NCI-H69 (cell line): ENCODE measurements around the gene MYO15A.

ENCODE experiments used
- DNase-seq: peaks from one replicate; lab custom pipeline; 2025; lab: John Stamatoyannopoulos, UW

The MYO15A gene

DNA sequence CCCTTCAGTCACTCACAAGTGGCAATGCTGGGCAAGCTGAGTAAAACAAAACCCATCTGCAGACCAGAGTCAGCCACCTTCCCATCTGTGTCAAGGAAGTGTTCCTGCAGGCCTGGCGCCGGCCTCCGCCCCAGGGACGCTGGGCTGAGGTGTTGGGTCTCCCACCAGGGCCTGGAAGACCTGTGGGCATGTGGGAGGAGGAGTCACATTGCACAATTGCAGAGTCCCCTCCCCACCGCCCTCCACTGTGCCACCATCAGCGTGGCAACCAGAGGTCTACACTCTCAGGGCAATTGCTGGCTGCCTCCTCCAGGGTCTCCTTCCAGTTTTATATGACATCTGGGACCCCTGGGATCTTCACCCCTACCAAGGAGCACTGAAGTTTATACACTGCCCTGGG lies 3.0 kb upstream of the MYO15A start:
- DNase-seq, result no peak

DNA sequence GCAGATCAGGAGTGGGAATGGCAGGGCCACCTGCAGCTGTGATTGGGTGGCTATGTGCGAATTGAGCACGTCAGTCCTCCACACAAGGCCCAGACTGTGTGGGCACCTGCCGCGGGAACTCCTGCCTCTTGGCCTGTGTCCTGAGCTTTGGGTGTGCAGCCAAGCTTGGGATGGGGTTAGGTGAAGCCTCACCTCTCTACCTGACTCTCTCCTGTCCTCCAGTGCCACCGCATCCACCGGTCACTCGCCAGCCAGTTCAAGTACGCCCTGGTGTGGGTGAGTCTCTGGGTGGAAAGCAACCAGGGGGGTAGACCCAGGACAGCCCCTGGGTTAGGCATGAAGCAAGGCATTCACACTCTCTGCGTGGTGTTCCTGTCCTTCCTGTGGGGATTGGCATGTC lies 2.3 kb upstream of the MYO15A start:
- no peak for DNase-seq

DNA sequence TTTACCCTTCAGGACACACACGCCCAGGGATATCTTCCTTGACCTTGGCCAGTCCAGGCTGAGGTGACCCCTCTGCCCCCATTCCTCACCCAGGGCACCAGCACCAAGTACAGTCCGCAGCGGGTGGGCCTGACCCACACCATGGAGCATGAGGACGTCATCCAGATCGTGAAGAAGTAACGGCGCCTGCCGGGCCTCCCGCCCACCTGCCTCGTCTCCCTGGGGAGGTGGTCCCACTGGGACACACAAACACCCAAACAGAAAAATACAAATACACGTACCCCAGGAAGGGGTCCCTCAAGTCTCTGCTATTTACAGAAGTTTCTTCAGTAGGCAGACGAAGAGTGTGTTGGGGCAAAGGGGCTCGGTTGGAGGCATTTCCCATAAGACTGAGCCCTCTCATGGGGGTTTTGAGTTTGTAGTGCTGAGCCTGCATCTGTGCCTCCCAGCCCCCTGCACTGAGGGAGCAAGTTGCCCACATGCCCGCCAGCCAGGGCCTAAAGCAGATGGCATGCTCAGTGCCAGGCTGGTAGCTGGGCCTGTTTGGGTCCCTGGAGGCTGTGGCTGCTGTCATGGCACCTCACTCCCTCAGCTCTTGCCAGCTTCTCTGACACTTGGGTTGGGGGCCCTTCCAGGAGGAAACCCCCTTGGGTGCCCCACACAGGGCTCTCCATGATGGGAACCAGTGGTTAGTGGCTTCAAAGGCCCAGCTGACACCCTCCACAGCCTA lies 1.3 kb upstream of the MYO15A start:
- no peak for DNase-seq

DNA sequence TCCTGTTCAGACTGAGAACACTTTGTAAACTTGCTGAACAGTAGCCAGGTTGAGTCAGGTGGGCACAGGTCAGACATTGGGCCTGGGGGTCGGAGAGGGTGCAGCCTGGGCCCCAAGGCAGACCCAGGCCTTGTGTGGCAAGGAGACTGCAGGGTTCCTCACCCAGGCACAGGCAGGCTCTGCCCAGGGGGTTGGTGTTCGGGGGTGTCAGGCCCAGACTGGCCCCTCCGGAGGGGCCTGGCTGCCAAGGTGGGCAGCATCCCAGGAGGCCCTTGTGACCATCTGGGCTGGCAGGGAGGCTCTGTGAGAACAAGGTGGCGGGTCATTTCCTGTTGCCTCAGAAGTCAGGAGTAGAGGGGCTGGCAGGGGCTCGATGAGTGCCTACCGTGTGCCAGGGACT lies 585 bp upstream of the MYO15A start:
- DNase-seq, result no peak

DNA sequence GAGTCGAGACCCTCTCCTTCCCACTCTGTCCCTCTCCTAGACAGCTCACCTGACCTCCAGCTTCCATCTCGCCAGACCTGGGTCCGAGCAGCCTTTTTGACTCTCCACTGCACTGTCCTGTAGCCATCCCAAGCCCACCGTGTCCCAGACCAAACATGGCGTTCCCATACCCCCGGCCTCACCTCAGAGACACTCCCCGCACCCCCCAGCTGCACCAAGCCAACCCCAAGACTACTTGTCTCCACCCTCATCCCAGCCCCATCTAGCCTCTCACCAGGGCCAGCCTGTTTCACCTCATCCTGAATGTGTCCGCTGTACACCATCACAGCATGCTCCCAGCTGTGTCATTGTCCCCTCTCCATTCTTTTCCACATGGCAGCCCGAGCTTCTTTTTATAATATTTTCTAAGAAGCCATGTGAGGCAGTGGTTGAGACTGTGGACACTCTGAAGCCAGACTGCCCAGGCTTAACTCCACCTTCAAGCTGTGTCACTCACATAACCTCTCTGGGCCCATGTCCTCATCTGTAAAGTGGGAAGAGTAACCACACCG lies 1.5 kb downstream of the MYO15A start:
- no peak for DNase-seq

DNA sequence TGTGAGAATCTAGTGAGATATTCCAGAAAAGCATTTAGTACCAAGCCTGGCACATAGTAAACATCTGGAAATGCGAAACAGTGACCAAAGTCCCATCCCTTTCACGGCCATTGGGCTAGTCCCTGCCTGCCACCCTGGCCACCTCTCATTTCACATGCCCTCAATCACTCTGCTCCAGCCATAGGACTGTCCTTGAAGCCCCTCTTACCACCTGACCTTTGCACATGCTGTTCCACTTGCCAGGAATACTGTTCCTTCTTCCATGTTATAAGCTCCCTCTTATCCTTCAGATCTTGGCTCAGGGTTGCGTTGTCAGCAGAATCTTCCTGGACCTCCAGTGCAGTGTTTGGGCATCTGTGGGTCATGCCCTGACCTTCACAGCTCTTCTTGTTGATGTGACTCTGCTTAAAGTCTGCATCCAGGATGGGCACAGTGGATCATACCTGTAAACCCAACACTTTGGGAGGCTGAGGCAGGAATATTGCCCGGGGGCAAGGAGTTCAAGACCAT lies 2.1 kb downstream of the MYO15A start:
- no peak for DNase-seq

DNA sequence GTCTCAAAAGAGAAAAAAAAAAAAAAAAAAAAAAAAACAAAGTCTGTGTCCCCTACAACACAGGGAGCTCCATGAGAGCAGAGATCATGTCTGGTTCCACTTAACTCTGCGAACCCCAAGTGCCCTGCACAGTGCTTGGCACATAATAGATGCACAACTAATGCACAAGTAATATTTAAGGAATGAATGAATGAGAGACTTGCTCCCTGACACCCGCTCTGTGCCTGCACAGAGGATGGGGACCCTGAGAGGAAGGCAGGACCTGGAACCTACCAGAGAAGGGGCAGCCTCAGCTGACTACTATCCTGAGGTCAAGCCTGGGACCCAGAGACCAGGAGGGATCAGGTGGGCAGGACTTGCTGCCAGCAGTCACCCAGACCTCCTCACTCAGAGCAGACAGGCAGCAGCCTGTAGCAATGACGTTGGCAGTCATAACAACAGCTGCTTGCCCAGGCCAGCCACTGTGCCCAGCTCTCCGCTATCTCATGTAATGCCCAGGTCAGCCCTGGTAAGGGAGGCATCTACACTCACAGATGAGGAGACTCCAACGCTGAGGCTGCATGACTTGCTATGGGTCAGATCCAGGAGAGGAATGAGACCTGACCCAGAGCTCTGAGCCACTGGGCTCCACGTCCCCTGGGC lies 2.9 kb downstream of the MYO15A start:
- DNase-seq, result no peak

DNA sequence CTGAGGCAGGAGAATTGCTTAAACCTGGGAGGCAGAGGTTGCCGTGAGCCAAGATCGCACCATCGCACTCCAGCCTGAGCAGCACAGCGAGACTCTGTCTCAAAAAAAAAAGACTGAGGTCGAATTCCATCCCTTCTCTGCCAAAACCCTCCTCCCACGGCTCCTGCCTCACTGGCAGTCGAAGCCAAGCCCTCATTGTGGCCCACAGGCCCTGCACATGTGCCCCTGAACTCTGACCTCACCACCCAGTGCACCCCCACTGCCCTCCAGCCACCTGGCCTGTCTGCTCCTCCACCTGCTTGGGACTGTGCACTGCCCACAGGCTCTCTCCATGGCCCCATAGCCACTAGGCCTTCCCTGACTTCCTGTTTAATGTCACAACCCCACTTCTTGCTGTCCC lies 7.0 kb downstream of the MYO15A start:
- DNase-seq, result no peak

DNA sequence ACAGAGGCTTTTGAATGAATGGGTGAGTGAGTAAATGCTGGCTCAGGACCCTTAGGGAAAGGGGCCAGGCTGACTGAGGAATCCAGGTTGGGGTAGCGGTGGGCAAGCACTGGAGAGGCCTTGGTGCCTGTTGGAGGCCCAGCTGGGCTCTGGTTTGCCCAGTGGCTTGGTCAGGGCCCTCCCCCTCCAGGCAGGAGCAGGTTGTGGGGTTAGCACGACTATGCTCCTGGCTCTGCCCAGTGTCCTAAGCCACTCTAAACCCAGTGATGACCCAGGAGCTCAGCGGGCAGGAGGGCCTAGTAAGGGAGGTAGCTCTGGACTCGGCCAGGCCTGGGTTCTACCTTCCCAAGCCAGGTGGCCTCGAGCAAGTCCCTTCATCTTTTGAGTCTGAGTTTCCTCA lies 7.5 kb downstream of the MYO15A start:
- DNase-seq, result no peak

DNA sequence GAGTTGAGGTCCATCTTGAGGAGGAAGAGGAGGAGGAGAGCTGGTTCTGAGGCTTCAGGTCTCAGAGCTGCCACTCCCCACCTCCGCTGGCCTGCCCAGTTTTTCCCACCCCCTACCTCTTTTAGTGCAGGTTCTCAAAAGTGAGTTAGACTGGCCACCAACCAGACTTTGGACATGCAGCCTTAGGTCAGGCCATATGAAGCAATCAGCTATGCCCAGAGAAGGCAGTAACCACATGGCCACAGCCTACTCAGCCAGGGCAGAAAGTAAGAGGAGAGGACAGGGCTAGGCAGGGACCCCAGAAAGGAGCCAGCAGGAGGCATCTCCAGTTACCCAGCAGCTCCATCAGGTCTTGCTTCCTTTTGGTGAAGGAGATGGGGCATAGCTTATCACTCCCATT lies 9.0 kb downstream of the MYO15A start:
- DNase-seq, result no peak

DNA sequence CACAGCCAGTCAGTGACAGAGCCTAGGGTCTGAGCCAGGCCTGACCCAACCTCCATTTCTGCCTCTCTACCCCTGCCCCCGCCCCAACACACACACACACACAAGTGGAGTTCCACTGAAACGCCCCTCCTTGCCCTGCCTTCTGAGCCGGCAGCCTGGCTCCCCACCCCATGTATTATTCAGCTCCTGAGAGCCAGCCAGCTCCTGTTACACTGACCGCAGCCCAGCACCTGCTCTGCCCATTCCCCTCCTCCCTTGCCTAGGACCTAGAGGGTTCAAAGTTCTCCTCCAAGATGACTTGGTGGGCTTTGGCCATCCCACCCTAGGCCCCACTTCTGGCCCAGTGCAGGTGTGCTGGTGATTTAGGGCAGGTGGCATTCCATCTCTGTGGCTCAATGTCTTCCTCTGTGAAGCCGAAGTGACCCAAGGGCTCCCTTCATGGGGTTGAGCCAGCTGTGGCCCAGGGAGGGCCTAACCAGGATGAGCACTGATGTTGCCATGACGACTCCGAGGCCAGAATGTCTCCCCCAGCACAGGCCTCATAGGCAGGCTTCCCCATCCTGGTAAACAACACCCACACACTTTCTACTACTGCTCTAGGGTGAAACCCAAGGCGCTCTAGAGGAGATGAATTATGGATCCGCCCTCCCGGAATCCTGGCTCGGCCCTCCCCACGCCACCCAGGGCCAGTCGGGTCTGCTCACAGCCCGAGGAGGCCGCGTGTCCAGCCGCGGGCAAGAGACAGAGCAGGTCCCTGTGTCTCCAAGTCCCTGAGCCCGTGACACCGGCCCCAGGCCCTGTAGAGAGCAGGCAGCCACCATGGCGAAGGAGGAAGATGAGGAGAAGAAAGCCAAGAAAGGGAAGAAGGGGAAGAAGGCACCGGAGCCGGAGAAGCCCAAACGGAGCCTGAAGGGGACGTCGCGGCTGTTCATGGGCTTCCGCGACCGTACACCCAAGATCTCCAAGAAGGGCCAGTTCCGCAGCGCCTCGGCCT lies 9.7 kb downstream of the MYO15A start:
- DNase-seq, result no peak

DNA sequence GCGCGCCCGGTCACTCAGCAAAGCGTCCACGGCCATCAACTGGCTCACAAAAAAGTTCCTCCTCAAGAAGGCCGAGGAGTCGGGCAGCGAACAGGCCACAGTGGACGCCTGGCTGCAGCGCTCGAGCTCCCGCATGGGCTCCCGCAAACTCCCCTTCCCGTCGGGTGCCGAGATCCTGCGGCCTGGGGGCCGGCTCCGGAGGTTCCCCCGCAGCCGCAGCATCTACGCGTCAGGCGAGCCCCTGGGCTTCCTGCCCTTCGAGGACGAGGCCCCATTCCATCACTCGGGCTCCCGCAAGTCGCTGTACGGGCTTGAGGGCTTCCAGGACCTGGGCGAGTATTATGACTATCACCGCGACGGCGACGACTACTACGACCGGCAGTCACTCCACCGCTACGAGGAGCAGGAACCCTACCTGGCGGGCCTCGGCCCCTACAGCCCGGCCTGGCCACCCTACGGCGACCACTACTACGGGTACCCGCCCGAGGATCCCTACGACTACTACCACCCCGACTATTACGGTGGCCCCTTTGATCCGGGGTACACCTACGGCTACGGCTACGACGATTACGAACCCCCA lies 10.7 kb downstream of the MYO15A start:
- DNase-seq, result no peak

DNA sequence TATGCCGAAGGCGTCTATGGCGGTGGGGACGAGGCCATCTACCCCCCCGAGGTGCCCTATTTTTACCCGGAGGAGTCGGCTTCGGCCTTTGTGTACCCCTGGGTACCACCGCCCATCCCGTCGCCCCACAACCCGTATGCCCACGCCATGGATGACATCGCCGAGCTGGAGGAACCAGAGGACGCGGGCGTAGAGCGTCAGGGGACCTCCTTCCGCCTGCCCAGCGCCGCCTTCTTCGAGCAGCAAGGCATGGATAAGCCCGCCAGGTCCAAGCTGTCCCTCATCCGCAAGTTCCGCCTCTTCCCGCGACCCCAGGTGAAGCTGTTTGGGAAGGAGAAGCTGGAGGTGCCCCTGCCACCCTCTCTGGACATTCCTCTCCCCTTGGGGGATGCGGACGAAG lies 11.4 kb downstream of the MYO15A start:
- DNase-seq, result no peak

DNA sequence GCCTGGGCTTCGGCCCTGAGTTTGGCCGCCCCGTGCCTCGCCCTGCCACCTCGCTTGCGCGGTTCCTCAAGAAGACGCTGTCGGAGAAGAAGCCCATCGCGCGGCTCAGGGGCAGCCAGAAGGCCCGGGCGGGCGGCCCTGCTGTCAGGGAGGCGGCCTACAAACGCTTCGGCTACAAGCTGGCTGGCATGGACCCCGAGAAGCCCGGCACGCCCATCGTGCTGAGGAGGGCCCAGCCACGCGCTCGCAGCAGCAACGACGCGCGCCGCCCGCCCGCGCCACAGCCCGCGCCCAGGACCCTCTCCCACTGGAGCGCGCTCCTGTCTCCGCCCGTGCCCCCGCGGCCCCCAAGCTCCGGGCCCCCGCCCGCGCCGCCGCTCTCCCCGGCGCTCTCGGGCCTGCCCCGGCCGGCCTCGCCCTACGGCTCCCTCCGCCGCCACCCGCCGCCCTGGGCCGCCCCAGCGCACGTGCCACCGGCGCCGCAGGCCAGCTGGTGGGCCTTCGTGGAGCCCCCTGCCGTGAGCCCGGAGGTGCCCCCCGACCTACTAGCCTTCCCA lies 12.0 kb downstream of the MYO15A start:
- DNase-seq, result no peak

DNA sequence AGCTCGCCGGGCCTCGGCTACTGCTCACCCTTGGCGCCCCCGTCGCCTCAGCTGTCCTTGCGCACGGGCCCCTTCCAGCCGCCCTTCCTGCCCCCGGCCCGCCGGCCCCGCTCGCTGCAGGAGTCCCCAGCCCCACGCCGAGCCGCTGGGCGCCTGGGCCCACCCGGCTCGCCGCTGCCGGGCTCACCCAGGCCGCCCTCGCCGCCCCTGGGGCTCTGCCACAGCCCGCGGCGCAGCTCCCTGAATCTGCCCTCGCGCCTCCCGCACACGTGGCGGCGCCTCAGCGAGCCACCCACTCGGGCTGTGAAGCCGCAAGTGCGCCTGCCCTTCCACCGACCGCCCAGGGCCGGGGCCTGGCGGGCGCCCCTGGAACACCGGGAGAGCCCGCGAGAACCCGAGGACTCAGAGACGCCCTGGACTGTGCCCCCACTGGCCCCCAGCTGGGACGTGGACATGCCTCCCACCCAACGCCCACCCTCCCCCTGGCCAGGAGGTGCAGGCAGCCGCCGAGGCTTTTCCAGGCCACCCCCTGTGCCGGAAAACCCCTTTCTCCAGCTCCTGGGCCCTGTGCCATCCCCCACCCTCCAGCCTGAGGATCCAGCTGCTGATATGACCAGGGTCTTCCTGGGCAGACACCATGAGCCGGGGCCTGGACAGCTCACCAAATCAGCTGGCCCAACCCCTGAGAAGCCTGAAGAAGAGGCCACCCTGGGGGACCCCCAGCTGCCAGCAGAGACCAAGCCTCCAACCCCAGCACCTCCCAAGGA lies 12.8 kb downstream of the MYO15A start:
- no peak for DNase-seq

DNA sequence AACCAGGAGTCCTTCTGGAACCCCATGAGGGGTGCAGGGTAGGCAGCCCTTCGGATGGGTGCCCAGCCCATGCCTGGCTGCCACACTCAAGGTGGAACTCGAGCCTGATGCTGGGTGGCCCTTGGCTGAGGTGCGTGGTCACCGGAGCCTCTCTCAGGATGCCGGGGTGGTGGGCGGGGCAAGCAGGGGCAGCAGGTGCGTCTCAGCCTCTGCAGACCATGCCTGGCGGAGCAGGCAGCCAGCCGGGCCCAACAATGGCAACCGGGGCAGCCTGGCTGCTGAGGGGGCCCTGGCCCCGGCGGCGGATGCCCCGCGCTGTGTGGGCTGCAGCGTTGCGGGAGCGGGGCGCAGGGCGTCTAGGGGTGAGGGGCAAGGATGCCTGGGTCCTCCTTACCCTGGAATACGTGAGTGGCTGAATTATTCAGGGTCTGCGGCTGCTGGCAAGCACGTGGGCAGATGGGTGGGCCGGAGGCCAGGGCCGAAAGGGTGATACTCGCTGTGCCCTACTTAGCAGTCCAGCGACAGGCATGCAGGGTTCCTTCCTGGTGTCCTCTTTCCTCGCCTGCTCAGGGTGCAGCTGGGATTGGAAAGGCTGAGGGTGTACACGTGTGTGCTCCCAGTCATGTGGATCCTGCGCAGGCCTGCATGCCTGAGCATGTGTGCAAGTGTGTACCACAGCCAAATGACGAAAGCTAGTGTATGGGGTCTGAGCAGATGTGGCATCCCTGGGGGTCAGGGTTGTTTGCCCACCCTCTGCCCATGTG lies 14.6 kb downstream of the MYO15A start:
- no peak for DNase-seq

DNA sequence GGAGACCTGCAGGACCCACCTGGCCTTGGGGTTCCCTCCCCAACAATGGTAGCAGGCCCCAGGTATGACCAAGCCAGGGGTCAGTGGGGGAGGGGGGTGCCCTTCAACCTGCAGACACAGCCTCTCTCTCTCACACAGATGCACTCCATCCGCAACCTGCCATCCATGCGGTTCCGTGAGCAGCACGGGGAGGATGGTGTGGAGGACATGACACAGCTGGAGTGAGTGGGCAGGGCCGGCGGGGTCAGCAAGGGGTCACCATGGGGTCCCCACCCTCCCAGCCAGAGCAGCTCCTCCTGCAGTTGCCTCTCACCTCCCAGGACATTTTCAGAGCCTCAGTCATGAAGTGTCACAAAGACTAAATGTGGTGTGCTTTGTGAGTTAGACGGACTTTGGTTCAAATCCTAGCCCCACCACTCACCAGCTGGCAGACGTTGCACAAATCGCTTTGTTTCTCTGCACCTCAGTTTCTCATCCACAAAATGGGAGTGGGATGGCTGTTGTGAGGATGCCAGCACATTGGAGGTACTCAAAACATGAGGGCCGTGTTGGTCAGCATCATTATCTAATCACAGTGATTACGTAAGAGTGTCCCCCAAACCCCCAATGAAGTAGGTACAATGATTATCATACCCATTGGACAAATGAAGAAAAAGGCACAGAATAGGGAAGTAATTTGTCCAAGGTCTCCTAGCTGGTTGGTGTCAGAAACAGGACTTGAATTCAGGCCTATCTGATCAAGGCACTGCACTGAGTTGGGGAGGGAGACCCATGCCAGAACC lies 16.0 kb downstream of the MYO15A start:
- DNase-seq, result no peak

DNA sequence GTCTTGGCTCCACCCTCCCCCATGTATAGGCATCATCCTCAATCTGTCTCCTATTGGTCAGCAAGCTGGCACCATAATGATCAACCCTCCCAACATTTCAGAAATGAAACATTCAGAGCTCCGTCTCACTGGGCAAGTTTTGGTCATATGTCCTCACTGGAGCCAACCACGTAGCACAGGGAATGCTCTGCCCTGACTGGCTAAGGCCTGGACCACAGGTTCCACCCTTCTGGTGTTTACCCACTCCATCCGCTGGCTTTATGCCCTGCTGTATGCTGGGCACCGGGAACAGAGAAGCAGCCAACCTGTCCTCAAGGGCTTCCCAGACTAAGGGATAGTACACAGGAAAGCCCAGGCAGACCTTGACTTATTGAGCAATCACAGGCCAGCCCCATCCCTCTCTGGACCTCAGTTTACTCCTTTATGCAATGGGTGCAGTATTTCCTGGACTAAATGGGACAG lies 20.5 kb downstream of the MYO15A start:
- DNase-seq, result peak; percentile 65

DNA sequence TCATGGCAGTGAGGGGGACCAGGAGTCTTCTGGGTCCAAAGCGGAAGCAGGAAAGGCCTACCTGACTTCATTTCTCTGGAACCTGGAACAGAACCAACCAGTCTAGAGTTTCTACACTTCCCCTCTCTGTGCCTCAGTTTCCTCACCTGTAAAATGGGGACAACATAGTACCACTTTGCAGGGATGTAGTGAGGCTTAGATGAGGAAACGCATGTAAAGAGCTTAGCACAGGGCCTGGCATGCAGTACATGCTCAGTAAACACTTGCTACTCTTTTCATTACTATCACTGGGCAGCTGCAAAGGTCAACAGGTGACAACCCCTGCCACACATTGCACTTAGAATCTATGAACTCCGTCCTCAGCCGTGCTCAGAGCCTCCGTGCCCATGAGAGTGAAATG lies 24.2 kb downstream of the MYO15A start:
- no peak for DNase-seq
